Gastroesophageal sphincter (tissue), 4 donors: ENCODE results near the gene AMELX. TPM values are rescaled to one million over a fixed set of nuclear protein-coding genes. Genes with fewer than 3 reads are reported as not detected.
A peak's percentile ranks its signal among the peaks of the same experiment; 100 is the strongest.

ENCODE experiments used
- ATAC-seq: fragments of 150-250 bp; one replicate; pipeline ENCODE4 v1.9.1; 2016; ENCODE audit warnings: mild to moderate bottlenecking, moderate library complexity
- H3K27ac ChIP-seq, 4 donors: fragments of 200-600 bp; sonication (generic) in 3 of 4; 1 replicate in 3 of 4; 2 replicates in 1 of 4; pipeline ENCODE4 v1.5.1; 2016 to 2019
- H3K27me3 ChIP-seq: fragments of 200-600 bp; sonication (generic); one replicate; pipeline ENCODE4 v1.5.1; 2019
- H3K36me3 ChIP-seq, 2 donors: fragments of 200-600 bp; sonication (generic); one replicate each; pipeline ENCODE4 v1.5.1; 2019; ENCODE audit warnings: control low read depth in 1 of 2
- H3K4me1 ChIP-seq, 3 donors: fragments of 200-600 bp; sonication (generic); 1 replicate in 2 of 3; 2 replicates in 1 of 3; pipeline ENCODE4 v1.5.1; 2016 to 2019; ENCODE audit warnings: control low read depth in 2 of 3
- H3K4me3 ChIP-seq, 2 donors: fragments of 200-600 bp; sonication (generic); one replicate each; pipeline ENCODE4 v1.5.1; 2019; ENCODE audit warnings: mild to moderate bottlenecking in 1 of 2, moderate library complexity in 1 of 2
- H3K9me3 ChIP-seq, 3 donors: fragments of 200-600 bp; sonication (generic); one replicate each; pipeline ENCODE4 v1.5.1; 2017 to 2019; ENCODE audit warnings: control low read depth in 2 of 3
- EP300 ChIP-seq: sonication (generic); formaldehyde crosslinking; IDR thresholded peaks from one replicate; pipeline ENCODE4 v1.6.1; 2017; ENCODE audit warnings: antibody characterized with exemption, mild to moderate bottlenecking
- POLR2A ChIP-seq, 2 donors: fragments of 450-650 bp; IDR thresholded peaks; one replicate each; pipeline ENCODE4 v1.6.1; 2017; ENCODE audit warnings: antibody characterized with exemption in 2 of 2, mild to moderate bottlenecking in 2 of 2, moderate library complexity in 1 of 2
- POLR2AphosphoS5 ChIP-seq: sonication (generic); formaldehyde crosslinking; IDR thresholded peaks from one replicate; pipeline ENCODE4 v1.6.1; 2017; ENCODE audit warnings: antibody characterized with exemption
- WGBS, 2 donors: methylation state at CpG; one replicate each; pipeline ENCODE4 v1.1.5; 2018; ENCODE audit warnings: low coverage in 1 of 2; 5-methylcytosine and 5-hydroxymethylcytosine counted together
- small RNA-seq, 4 donors: library from RNA; depleted of rRNA; stranded (forward); fragments of <200 nt; gene quantifications; one replicate each; pipeline ENCODE3, GENCODE V24; 2016
- total RNA-seq, 4 donors: library from RNA; depleted of rRNA; stranded (reverse); fragments of >200 nt; gene quantifications; one replicate each; pipeline ENCODE4 v1.1.0, GENCODE V29; 2016
- TF ChIP-seq, protein P1 (sequence below), 4 experiments: fragments of 200-600 bp in 2 of 4; fragments of 450-650 bp in 2 of 4; sonication (generic) in 1 of 4; IDR thresholded peaks; one replicate each; pipeline ENCODE4 v1.5.1; 2017 to 2019; ENCODE audit warnings: antibody characterized with exemption in 4 of 4, mild to moderate bottlenecking in 2 of 4, moderate library complexity in 2 of 4

AMELX gene
- total RNA-seq, 4 donors from 2014 or later = not detected

DNA sequence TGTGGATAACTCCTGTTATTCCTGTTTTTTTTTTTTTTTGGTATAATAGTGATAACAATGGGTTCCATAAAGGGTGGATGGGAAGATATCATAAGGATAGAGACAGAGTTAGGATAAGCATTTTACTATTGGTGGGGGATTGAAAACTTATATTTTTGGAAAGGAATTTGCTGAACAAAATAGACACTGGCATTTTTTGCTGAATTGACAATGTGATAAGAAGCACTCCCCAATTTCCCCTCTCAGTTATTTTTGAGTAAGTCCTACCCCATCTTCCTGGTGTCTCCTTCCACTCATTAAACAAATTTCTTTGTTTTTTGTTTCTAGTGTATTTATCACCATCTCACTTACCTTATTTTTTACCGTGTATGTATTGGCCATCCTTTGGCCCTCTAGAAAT, 55.8 kb downstream of the AMELX start:
- ATAC-seq = no peak
- H3K9me3 ChIP-seq = no peaks in the 10 kb centered on the region
- 89% methylated on average over 1 of the region's 1 CpG; no CpG with 5 or more reads in 1 of the 2 donors for WGBS, 2 donors
- no peaks in the 10 kb centered on the region for H3K36me3 ChIP-seq
- no peak overlapping the region for H3K27ac ChIP-seq
- TF ChIP-seq, protein P1, sequence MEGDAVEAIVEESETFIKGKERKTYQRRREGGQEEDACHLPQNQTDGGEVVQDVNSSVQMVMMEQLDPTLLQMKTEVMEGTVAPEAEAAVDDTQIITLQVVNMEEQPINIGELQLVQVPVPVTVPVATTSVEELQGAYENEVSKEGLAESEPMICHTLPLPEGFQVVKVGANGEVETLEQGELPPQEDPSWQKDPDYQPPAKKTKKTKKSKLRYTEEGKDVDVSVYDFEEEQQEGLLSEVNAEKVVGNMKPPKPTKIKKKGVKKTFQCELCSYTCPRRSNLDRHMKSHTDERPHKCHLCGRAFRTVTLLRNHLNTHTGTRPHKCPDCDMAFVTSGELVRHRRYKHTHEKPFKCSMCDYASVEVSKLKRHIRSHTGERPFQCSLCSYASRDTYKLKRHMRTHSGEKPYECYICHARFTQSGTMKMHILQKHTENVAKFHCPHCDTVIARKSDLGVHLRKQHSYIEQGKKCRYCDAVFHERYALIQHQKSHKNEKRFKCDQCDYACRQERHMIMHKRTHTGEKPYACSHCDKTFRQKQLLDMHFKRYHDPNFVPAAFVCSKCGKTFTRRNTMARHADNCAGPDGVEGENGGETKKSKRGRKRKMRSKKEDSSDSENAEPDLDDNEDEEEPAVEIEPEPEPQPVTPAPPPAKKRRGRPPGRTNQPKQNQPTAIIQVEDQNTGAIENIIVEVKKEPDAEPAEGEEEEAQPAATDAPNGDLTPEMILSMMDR (IDR thresholded peaks at IDR 0.05) = no peak
- no peak for TF ChIP-seq EP300
- TF ChIP-seq POLR2A (IDR thresholded peaks at IDR 0.05) = no peak
- no peak for TF ChIP-seq POLR2AphosphoS5
- peaks cover 0 to 9% (median 0%) of the 10 kb centered on the region in 3 donors for H3K4me1 ChIP-seq
- no peaks in the 10 kb centered on the region for H3K27me3 ChIP-seq
- H3K4me3 ChIP-seq = no peak overlapping the region

DNA sequence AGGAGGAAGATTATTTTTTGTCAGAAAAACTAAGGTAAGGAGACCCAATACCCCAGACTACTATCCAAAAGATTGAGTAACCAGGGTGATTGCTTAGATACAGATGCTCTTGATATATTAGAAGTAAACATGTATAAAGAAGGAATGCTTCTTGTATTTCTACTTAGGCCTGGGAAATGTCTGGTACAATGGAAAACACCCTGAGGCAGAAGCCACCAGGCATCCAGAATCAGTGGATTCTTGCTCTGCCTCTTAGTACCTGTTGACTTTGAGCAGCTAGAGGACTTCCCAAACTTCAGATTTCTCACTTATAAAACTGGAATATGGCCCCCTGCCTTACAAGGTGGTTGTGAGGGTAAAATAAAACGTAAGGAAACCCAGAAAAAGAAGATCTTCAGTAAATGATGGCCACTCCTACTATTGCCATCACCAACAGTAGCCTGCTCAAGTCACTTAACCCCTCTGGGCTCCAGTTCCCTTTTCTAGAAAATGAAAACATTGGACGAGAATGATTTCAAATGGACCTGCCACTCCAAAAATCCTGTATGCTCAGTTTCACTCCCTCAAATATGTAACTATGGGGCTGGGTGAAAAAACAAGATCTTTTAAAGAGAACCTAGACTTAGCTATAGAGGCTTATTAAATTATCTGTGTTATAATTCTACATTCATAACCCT, 56.6 kb downstream of the AMELX start:
- H3K9me3 ChIP-seq = no peaks in the 10 kb centered on the region
- no peak for ATAC-seq
- H3K4me1 ChIP-seq = peaks cover 0 to 9% (median 0%) of the 10 kb centered on the region in 3 donors
- no peaks in the 10 kb centered on the region for H3K27me3 ChIP-seq
- H3K4me3 ChIP-seq = no peak overlapping the region
- 40 to 65% methylated on average over 1 to 2 of the region's 2 CpGs for WGBS, 2 donors
- peak overlapping the region in 3 of 4 donors; percentile 75 to 85 (median 78) for H3K27ac ChIP-seq
- H3K36me3 ChIP-seq = no peaks in the 10 kb centered on the region
- no peak for TF ChIP-seq POLR2AphosphoS5
- TF ChIP-seq, protein P1 (IDR thresholded peaks at IDR 0.05) = no peak

Small RNA genes lying within 50 kb of the gene (small RNA-seq; reads per million reads assigned to genes)
- gene MIR548AX = 0 reads per million in 4 donors

Other genes with a start within 250 kb of the AMELX start
- gene HCCS, start 182.1 kb upstream of the AMELX start, total RNA-seq = 10 to 100 TPM; 10.4 to 26.2 (median 19.5) TPM